ENCODE measurements around the gene NET1.

DNA sequence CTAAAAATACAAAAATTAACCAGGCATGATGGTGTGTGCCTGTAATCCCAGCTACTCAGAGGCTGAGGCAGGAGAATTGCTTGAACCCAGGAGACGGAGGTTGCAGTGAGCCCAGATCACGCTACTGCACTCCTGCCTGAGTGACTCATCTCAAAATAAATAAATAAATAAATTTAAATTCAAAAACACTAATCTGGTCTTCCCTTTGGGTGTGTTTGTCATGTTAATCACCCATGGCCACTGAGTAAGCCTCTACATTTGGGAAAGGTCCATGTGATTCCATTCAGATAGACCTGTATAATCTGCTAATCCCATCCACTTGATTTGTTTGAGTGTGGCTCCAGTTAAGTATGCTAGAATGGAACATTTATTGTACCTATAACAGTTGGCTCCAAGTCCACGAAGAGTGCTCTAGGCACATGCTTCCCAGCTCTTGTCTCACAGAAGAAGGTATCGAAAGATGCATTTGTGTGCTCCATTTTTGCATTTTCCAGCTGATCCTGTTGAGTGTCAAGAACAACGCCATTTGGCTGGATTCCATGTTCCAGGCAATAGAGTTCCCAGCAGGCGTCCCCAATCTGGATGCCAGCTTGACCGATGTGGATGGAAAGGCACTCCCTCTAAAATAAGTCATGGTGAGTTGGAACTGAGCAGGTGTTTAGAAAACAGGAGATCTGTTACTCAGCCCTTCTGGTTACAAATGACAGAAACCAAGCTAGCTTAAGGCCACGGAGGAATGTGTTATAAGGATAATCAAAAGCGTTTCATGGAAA, 11.7 kb upstream of the NET1 start:
- TF ChIP-seq, protein P1, sequence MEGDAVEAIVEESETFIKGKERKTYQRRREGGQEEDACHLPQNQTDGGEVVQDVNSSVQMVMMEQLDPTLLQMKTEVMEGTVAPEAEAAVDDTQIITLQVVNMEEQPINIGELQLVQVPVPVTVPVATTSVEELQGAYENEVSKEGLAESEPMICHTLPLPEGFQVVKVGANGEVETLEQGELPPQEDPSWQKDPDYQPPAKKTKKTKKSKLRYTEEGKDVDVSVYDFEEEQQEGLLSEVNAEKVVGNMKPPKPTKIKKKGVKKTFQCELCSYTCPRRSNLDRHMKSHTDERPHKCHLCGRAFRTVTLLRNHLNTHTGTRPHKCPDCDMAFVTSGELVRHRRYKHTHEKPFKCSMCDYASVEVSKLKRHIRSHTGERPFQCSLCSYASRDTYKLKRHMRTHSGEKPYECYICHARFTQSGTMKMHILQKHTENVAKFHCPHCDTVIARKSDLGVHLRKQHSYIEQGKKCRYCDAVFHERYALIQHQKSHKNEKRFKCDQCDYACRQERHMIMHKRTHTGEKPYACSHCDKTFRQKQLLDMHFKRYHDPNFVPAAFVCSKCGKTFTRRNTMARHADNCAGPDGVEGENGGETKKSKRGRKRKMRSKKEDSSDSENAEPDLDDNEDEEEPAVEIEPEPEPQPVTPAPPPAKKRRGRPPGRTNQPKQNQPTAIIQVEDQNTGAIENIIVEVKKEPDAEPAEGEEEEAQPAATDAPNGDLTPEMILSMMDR (IDR thresholded peaks at IDR 0.05): no peak
- TF ChIP-seq JUND (IDR thresholded peaks at IDR 0.05): no peak
- no peak for TF ChIP-seq SIN3A (IDR thresholded peaks at IDR 0.05; ENCODE audit: borderline replicate concordance, low read depth, low read length)
- no peak for TF ChIP-seq RAD21 (IDR thresholded peaks at IDR 0.05; ENCODE audit: low read length)
- no peak for TF ChIP-seq RFX5 (IDR thresholded peaks at IDR 0.05; ENCODE audit: low read length)
- no peak for TF ChIP-seq EZH2phosphoT487 (IDR thresholded peaks at IDR 0.05; ENCODE audit: borderline replicate concordance, low read depth)
- no peak for TF ChIP-seq CHD2 (IDR thresholded peaks at IDR 0.05; ENCODE audit: low read length, partially characterized antibody)
